Posterior cingulate gyrus (tissue), 11 donors: Measurements from ENCODE around the gene PELI3.

Experiments used
- DNase-seq, 10 donors: peaks; one replicate each; pipeline versions ENCODE4 v3.0.0 to v3.0.0-alpha.2; 2020 to 2021; ENCODE audit warnings: mixed read lengths in 3 of 10
- intact Hi-C: fragments of 100-400 bp; cut with DNase I; formaldehyde crosslinking; loops from one replicate; pipeline ENCODE4 v1.15.1; 2023

Gene PELI3

DNA sequence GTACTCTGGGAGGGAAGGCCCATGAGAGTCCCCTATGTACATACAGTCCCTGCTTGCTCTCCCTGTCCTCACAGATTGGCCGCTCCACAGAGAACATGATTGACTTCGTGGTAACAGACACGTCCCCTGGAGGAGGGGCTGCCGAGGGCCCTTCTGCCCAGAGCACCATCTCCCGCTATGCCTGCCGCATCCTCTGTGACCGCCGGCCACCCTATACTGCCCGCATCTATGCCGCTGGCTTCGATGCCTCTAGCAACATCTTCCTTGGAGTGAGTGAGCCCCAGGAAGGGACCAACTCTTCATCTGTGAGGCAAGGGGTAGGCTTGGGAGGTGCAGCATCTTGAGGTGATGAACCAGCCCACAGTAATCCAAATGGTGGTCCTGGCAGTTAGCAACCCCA lies 6.5 kb downstream of the PELI3 start:
- intact Hi-C loops, result no loop called here

DNA sequence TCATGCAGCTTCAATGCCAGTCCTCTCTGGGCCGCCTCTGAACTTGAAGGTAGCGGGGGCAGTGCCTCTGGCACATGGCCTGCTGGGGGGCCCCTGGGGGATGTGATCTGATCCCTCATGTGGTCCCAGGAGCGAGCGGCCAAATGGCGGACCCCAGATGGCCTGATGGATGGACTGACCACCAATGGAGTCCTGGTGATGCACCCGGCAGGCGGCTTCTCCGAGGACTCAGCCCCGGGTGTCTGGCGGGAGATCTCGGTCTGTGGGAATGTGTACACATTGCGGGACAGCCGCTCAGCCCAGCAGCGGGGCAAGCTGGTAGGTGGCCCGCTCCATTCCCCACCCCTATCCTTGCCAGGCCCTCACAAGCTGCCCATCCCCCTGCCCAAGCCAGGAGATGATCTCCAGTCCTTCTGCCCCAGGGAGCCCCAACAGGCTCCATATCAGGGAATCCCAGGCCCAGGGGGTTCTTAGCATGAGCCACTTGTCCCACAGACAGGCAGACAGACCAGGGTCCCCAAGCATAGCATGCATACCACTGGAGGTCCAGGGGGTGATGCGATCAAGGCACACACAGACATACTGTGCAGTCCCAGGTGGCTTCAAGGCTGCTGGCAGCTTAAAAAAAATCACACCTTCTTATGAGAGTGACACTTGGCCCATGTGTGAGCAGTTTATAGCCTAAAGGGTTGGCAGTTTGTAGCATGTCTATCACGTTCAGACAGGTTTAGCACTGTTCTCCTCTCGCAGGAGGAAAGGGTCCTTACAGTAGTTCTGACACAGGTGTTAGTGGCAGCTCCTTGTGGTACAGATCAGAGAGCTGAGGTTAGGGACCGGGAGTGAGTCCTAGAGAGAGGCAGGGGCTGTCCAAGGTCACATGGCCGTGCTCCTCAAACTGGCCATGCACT lies 7.2 kb downstream of the PELI3 start:
- intact Hi-C loops, result no loop called here
- DNase-seq, result peak in 2 of 10 donors; percentile 76 to 79

More for the DNA sequence above, 6.5 kb downstream of the PELI3 start:
- DNase-seq, result peak in 2 of 10 donors; percentile 24 to 66

DNA sequence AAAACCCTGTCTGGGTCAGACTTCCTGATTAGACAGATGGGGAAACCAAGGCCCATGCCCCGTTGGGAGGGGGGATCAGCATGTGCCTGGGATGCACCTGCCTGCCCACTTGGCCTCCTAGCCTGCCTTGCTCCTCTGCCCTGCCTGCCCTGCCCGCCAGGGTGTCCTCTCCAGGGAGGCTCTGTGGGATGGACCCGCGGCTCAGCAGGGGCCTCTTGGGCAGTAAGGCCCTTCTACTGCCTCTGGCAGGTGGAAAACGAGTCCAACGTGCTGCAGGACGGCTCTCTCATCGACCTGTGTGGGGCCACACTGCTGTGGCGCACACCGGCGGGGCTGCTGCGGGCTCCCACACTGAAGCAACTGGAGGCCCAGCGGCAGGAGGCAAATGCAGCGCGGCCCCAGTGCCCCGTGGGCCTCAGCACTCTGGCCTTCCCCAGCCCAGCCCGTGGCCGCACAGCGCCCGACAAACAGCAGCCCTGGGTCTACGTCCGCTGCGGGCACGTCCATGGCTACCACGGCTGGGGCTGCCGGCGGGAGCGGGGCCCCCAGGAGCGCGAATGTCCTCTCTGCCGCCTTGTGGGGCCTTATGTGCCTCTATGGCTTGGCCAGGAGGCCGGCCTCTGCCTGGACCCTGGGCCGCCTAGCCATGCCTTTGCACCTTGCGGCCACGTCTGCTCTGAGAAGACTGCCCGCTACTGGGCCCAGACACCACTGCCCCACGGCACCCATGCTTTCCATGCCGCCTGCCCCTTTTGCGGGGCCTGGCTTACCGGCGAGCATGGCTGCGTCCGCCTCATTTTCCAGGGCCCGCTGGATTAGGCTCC lies 8.9 kb downstream of the PELI3 start:
- intact Hi-C loops, result no loop called here

DNA sequence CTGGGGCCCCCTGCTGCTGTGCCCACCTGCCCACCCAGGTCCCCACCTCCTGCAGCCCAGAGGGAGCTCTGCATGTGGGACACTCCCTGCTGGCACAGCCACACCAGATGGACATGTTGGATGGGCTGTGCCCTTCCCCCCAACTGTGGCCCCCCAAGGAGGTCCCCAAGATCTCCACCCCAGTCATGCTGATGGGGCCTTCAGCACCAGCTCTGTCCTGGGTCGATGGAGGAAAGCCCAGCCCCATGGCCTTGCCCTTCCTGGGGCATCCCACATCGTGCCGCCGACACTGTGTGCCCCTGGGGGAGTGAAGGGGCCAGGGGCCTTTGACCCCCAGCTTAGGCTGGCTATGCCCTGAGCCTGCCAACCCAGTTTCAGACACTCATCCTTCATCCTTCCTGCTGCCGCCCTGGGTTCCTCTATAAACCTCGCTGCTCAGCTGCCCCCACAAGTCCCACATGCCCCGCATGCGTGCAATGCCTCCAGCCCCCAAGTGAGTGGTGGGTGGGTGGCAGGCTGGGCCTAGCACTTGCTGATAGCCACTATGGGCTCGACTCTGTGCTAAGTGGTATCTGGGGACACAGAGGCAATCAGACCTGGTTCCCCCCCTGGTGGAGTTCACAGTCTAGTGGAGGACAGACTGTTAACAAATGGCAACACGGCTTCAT lies 9.6 kb downstream of the PELI3 start:
- intact Hi-C loops, result no loop called here
- peak in 2 of 10 donors; percentile 33 to 74 for DNase-seq

More for the DNA sequence above, 8.9 kb downstream of the PELI3 start:
- peak in 2 of 10 donors; percentile 75 to 79 for DNase-seq

DNA sequence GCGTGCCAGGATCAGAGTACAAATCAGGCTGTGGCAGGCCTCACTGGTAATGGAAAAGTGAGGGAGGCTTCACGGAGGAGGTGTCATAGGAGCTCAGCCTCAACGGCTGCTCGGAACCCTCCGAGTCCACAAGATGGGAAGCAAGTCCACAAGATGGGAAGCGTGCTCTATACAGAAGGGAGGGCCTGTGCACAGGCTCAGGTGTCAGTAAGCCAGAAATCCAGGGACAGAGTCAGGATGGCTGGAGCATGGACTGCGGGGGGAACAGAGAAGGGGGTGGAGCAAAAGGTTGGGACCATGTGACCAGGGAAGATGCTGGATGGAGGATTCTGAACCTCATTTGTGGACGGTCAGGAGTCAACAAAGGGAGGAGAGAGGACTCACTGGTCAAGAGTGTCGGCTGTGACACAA lies 10.1 kb downstream of the PELI3 start:
- DNase-seq, result peak in 2 of 10 donors; percentile 42 to 81
- intact Hi-C loops, result no loop called here

DNA sequence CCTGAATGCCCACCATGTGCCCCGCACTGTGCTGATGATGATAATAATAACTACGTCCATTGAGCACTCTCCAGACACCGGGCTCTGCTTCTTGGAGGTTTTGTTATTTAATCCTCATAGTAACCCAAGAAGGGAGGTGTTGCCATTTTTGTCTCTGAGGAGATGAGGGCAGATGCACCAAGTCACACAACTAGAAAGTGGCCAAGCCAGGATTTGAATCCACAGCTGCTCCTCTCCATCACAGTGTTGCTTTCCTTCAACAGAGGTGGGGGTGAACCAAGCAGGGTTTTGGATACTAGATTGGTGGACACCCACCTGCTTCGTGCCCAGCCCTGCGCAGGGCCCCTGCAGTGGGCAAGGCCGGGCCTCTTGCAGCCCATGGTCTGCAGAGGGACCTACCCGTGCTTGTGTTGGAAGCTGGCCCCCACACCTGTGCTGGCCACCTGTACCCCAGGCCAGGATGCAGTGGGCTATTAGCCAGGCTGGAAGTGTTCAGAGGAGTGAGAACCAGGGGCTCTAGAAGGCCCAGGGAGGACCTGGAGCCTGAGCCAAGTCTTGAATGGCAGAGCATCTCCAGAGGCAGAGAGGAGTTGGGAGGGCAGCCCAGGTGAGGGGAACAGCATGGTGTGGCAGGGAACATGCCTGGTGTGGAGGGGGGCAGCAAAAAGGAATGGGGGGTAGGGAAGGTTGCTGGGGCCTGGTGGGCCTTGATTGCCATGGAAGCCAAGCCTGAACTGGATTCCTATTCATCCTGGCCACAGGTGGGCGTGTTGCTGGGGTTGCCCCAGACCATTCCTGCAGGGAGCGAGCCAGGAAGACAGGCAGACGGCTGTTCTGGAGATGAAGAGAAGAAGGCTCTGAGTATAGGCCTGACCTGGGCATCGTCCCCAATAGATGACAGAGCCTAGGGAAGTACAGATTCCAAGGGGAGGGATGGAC lies 10.8 kb downstream of the PELI3 start:
- intact Hi-C loops, result no loop called here

DNA sequence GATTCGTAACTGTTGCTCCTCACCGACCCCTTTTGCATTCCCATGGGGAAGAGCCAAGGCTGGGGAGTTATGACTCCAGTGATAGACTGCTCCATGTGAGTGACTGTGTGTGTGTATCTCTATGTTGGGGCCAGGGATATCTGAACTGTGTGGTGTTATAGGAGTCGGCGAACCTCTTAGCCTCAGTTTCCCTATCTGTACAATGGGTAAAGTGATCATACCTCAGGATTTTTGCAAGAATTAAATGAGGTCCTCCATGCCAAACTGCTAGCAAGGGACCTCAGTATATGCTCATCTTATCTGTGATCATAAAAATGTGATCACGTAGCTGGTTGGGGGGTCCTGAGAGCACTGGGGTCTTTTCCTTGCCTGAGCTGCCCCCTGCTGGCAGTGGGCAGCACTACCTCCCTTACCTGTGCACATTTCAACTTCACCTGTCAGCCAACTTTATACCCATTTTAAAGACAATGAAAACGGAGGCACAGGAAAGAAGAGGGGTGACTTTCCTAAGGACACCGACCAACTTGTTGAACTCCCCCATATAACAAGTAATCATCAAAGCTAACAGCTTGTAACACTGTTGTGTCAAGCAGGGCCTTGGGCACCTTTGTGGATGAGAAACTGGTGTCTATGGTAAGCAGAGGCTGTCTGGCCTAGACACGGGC lies 12.2 kb downstream of the PELI3 start:
- intact Hi-C loops, result no loop called here
- peak in 1 of 10 donors; percentile 34 for DNase-seq

More for the DNA sequence above, 10.8 kb downstream of the PELI3 start:
- peak in 2 of 10 donors; percentile 69 to 82 for DNase-seq

DNA sequence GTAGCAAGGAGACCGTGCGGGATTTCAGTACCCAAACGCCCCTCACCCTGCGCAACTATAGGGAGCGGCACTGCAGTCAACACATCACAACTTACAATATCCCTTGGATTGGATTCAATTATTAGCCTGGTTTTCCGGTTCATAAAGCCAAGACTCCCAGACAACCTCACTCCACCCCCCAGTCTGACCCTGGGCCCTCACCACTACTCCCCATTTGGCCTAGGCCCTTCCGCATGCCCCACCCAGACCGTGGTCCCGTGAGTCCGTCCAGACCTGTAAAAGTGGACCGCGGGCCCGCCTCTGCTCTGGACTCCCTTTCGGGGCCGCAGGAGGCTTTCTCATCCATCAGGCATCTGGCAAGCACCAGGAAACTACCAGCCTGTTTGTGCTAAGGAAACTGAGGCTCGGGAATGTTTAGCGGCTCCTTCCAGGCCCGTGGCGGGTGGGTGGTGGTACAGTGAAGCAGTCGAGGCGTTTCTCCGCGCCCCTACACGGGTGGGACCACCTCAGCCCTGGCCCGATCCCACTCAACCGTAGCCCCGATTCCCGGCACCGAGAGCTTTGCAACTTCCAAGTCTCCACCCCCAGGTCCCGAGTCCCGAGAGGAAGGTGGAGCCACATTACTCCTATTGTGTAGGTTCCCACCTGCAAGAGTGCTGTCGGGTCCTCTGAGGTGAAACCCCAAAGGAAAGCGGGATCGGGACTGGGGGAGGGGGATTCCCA lies 12.8 kb downstream of the PELI3 start:
- intact Hi-C loops, result no loop called here
- DNase-seq, result peak in 3 of 10 donors; percentile 23 to 86 (median 32)

DNA sequence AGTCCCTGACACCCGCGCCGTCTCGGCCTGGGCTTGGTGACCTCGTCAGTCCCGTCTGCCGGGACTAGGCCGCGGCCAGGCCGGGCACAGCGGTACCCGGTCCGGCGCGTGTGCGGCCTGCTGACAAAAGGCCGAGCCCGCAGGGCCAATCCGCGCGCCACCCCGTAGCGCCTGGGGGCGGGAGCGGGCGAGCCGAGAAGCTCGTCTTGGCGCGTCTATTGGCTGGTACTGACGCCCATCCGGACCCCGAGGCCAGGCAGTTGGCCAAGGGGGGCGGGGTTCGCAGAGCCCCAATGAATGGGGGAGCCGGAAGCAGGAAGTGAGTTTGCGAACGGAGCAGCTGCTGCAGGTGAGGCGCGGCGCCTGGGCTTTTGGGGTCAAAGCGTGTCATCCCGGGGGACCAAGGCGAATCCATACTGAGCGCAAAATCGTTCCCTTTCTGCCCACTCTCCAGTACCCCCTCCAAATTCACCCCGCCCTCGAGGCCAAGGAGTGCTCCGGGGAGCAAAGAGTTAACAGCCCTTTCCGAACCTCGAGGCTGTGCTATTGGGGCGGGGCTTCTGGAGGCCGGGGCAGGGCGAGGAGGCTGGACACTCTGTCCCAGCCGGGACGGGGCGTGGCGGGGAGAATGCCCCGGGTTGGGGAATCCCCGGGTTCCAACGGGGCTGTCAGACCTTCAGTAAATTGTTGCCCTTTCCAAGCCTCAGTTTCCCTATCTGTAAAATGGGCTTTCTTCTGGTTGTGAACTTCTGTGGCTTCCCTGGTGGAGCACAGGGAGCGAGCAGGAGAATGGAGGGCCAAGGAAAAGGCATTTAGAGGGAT lies 13.6 kb downstream of the PELI3 start, which contains the start of gene DPP3:
TSS of gene DPP3 (plus strand) at position 318 of the 822 bp plus-strand sequence. CDS start 1,767 bp downstream, outside the sequence.
- intact Hi-C loops, result no loop called here
- DNase-seq, result peak; percentile 95 to 100 (median 97)

DNA sequence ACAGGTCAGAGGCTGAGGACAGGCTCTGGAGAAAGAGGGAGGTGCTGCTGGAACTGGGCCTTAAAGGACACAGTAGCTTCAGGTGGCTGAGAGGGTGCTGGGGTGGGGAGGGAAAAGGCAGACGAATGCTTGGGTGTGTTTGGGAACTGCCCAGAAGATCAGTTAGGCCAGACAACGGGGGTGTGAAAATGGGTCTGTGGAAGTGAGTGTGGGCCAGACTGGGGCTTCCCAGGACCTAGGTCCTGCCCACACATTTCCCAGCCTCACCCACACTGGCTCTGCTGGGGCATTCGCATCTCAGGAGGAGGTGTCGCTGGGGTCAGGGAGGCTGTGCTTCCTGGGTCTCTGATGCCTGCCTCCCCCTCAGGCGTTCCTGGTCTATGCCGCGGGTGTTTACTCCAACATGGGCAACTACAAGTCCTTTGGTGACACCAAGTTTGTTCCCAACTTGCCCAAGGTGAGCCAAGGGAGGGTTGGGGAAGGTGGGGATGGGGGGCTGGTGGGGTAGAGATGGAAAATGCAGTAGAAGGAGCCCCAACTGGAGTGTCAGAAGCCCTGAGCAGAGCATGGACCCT lies 18.2 kb downstream of the PELI3 start:
- intact Hi-C loops, result no loop called here
- DNase-seq, result peak in 1 of 10 donors; percentile 43

DNA sequence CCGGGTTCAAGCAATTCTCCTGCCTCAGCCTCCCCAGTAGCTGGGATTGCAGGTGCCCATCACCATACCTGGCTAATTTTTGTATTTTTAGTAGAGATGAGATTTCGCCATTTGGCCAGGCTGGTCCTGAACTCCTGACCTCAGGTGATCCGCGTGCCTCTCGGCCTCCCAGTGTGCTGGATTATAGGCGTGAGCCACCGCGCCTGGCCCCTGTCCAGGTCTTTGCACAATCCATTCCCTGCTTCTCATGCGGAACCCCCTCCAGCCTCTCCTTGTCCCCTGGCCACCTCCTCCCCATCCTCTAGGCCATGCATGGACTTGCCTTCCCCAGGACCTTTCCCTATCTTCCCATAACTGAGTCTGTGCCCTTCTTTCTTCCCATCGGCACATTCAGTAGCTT lies 22.3 kb downstream of the PELI3 start:
- DNase-seq, result peak in 2 of 10 donors; percentile 44 to 59
- intact Hi-C loops, result no loop called here

DNA sequence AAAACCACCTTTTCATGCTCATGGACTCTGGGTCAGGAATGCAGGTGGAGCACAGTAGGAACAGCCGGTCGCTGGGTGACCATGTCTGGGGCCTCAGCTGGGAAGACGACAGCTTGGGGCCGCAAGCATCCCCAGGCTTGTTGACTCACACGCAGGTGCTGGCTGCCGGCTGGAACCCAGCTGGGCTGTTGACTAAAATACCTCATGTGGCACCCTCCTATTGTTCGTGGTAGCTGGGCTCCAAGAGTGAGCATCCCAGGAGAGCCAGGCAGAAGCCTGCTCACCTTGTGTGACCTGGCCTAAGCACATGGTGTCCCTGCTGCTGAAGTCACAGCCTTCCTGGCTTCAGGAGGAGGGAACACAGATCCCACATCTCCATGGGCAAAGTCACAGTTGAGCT lies 22.9 kb downstream of the PELI3 start:
- DNase-seq, result peak in 1 of 10 donors; percentile 76
- intact Hi-C loops, result no loop called here

DNA sequence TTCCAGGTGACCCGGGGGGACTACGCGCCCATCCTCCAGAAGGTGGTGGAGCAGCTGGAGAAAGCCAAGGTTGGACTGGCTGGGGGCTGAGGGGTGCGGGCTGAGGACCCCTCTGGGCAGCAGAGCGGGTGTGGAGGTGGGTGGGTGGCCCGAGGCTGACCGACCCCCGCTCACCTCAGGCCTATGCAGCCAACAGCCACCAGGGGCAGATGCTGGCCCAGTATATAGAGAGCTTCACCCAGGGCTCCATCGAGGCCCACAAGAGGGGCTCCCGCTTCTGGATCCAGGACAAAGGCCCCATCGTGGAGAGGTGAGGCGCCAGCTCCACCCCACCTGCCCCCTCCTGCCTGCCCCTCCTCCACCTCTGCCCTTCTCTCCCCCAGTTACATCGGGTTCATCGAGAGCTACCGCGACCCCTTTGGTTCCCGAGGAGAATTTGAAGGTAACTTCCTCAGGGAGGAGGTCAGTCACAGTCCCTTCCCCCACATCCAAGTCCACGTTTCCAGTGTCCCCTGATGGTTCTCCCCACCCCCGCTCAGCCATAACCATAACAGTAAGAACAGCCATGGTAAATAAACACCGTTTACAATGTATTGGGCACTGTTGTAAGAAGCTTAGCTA lies 24.7 kb downstream of the PELI3 start:
- intact Hi-C loops, result no loop called here
- peak in 1 of 10 donors; percentile 34 for DNase-seq

DNA sequence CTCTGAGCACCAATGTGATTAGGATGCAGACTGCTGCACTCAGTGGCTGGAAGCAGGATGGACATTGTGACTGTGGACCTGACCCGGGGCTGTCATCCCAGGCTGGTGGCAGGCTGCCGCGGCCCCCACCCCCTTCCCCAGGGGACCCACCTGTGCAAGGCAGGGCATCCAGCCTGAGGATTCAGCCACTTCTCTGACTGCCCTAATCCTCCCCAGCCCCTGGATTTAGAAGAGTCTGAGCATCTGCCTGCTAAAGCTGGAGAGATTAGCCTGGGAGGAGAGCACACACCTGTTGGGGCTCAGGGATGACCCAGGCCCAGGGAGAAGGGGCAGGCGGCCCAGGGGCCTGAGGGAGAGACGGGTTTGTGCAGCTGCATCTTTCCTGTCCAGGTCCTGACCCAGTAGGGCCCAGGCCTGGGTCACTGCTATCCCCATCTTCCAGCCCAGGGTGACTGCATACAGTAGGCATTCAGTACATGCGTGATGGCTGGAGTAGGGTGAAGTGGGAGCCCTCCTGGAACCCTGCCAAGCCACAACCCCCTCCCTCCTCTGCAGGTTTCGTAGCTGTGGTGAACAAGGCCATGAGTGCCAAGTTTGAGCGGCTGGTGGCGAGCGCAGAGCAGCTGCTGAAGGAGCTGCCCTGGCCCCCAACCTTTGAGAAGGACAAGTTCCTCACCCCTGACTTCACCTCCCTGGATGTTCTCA lies 25.6 kb downstream of the PELI3 start:
- intact Hi-C loops, result no loop called here
- peak in 1 of 10 donors; percentile 56 for DNase-seq

DNA sequence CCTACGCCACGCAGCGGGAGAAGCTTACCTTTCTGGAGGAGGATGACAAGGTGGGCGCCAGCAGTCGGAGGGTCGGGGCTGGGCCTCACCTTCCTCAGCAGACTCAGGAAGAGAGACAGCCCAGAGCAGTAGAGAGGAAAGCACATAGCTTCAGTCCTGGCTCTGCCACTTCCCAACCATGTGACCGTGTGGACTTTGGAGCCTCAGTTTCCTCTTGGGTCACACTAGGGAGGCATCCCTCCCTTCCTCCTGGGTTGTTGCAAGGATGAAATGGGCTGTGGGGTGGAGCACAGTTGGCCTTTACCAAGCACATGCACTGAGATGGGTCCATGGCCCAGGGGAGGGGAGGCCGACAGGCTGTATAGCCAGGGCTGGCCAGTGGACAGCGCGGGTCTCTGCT lies 26.4 kb downstream of the PELI3 start:
- intact Hi-C loops, result no loop called here

DNA sequence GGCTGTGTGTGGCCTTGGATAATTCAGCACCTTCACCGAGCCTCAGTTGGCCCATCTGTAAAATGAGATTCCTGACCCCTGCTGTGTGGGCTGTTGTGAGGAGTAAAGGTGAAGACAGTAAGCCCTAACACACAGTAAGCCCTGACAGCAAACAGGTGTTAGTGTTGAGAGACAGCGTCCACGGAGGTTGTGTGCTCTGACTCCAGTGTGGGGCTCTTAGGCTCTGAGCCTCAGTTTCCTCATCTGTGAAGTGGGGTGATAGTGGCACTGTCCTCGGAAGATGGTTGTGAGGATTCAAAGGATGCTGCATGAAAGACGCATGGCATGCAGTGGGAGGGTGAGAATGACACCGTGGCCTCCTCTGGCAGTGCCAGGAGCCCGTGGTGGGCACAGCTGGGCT lies 27.8 kb downstream of the PELI3 start:
- intact Hi-C loops, result no loop called here
- peak in 1 of 10 donors; percentile 49 for DNase-seq

More for the DNA sequence above, 26.4 kb downstream of the PELI3 start:
- peak in 1 of 10 donors; percentile 51 for DNase-seq
